Stimulated activated CD4-positive, alpha-beta T cell treated with anti-CD3 and anti-CD28 coated beads, Interleukin-4, amount 100 ng/mL, for 4 hours (primary cell): ENCODE results near the gene RIC8B.

Experiments used
- DNase-seq, 2 experiments: peaks; one replicate each; pipeline ENCODE4 v3.0.0-alpha.2; 2020

RIC8B gene

DNA sequence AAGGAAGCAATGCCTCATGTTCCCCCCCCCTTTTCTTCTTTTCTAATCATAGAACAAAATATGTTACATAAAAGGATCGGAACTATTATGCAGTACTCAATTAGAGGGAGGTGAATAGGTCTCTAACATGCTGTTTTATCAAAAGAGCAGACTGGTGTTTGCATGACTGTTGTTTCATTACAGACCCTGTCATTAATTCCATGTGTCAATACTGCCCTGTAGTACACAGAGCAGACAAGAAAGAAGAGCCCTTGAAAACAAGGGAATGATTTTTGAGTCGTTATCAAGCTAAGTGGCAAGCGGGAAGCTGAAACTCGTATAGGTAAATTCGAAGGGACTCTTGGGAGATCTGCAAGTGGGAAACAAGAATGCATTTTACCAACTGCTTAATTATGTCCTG, 104.3 kb downstream of the RIC8B start:
- no peak for DNase-seq

DNA sequence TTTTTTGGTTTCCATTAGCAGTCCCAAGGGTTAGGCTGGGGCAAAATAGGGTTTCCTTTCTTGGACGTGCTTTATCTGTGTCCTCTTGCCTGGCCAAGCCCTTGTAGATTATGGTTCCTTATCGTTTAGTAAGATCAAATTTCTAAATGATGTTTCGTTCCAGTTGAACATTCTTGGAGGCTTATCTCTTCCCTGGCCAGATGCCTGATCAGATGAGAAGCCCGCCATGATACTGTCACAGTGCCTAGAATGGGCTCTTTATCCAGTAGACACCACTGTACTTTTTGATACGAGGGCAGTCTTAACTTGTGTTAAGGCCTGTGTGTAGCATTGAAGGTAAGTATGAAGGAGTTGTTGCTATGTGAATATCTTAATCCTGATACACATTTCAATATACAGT, 105.1 kb downstream of the RIC8B start:
- no peak for DNase-seq

DNA sequence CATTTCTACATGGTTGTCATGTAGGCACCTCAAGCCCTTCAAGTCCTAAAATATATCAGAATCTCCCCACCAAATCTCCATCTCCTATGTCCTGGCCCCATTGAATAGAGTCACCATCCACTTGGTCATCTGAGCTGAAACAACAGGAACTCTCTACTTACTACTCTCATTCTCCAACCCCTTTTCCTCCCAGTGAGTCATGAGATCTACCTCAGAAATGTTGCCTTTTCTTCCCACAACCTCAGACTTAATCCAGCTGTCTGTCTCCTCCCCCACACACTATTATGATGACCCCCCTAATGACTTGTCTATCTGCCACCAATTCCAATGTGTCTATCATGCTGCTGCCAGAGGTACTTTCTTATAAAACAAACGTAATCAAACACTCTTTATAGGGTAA, 108.9 kb downstream of the RIC8B start:
- no peak for DNase-seq

DNA sequence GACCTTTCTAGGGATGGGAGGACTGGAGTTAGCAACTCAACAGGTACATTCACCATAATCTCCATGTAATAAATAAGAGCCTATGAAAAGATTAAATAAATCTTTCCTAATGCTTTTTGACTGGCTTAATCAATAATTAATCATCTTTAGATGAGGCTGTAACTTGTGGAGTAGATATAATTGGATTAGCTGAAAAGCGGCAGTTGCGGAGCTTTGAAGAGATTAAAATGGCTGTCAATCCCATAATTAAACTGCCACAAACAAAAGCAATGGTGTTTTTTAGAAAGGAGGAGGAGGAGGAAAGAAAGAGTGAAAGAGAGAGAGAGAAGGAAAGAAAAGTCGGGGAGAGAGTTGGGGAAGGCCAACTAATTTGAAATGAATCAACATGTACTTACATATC, 110.5 kb downstream of the RIC8B start:
- DNase-seq: no peak

DNA sequence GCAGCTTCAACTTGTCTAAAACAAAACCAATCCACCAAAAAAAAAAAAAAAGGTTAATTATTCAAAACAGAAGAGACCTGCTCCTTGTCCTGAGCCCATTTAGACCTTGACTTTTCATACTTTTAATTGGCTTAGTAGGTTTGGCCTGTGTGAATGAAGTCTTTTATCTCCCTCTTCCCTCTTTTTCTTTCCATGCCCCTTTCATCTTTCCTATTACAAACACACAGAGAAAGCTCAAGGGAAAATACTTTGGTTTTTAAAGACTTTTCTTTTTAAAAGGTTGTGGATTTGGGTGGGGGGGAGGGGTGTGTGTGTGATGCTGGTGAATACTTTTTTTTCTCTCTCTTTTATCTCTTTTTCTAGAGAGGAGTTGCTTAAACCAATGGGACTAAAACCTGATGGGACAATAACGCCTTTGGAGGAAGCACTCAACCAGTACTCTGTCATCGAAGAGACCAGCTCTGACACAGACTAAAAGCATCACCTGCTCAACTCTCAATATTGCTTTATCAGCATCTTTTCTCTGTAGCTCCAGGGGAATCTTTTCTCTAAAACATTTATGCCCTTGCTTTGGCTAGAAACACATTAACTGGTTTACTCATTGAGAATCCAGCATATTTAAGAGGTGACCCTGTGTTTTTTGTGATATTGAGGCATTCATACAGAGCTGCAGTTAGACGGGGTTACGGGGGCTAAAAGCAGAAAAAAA, 111.2 kb downstream of the RIC8B start:
- no peak for DNase-seq

DNA sequence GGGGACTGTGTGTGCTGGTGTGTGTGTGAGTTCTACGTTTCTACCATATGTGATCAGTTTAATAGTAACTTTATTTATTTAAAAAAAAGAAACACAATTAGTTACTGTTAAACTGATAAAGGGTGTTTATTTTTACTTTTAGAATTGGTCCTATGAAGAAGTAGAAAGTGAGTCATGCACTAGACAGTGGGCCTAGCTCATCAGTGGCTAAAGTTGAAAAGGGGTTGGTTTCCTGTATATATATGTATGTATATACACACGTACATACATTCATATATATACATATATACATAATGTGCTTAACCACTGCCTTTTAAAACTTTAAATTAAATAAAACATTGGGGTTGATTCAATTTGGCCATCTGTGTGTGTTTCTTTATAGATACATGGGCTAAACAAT, 112.5 kb downstream of the RIC8B start:
- DNase-seq: no peak

DNA sequence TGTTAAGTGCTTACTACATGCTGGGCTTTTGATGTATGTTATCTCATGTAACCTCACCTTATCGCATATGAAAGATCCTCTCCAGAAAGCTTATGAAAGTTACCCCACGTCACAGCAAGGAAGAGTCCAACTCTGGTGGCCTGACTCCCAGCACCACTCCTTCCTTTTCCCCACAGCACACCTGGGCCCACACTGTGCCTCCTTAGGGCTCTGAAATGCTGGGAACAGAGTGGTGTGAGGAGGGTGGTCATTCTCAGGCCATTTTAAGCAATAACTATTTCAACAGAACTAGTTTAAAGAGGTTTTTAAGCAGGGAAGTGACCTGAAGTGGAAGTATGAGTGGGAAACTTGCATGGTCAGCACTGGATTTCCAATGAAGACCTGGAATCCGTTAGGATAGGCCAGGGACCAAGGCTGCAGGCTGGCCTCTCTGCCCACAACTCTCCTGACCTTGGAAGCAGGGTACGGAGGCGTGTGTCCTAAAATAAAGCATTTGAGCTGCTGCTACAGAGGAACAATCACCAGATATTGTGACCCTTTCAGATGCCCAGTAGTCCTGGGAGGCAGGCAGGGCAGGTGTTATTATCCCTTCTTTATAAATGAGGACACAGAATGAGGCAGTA, 114.0 kb downstream of the RIC8B start:
- no peak for DNase-seq

DNA sequence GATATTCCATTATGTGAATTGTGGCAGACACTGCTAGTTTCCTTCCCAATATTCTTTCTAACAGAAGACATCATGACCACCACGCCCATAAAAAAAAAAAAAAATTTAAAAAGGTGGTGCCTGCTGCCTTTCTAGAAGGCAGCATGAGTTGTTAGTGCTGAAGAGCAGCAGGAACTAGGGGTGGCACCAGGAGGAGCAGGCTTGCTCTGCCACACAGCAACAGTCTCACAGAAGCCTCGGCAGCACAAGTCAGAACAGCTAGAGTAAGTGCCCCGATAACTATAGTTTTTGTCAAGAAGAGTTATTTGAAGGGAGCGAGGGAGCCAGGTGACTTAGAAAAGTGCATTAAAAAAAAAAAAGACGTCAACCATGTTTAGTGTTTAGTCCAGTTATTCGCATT, 114.8 kb downstream of the RIC8B start:
- DNase-seq: no peak

DNA sequence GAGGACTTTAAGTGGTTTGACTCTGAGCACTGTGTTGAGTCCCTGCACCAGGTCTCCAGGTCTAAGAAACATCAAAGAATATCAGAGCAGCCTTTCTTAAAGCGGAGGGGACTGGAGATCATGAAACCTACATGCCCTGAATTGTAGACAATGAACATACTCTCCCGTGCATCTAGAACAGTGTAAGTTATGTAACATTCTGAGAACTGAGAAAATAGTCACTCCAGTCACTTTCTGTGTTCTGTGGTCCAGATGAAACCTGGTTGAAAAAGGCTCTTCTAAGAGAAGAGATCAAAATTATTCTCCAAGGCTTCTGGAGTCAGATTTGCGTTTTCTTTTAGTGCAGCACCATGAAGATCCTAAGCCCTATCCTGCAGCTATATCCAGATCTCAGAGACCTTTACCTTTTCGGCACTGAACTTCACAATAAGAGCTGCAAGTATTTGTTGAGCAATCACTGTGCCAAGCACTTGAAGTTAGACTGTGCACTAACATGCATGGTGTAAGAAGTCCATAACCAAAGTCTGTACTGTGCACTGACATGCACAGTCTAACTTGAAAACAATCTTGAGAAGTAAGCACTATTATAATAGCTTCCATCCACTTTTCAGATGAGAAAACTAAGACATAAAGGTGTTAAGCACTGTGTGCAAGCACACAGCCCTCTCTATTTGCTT, 115.6 kb downstream of the RIC8B start:
- DNase-seq: no peak

DNA sequence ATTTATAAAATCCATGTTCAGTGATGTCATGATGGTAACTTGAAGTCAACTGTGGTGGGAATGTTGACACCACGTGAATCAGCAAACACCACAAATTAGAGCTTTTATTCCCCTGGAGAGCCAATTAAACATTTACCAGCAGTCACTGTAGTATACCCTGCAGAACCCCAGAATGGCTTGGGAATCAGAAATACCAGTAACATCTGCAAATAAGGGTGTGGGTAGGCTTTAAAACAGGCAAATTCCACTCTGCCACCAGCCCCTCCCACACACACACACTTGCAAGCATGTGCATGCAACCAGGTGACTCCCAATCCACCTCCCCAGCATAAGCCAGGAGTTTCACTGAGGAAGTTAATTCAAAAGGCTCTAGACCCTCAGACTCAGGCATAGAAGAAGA, 117.6 kb downstream of the RIC8B start:
- no peak for DNase-seq

DNA sequence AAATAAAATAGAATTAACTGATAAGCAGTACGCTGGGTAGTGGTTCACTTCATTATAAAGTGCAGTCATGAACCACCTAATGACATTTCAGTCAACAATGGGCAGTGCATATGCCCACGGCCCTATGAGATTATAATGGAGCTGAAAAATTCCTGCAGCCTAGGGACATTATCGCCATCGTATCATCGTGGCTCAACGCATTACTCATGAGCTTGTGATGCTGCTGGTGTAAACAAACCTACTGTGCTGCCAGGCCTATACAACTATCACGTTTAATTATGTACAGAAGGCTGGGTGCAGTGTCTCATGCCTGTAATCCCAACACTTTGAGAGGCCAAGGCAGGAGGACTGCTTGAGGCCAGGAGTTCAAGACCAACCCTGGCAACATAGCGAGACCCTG, 119.0 kb downstream of the RIC8B start:
- no peak for DNase-seq

DNA sequence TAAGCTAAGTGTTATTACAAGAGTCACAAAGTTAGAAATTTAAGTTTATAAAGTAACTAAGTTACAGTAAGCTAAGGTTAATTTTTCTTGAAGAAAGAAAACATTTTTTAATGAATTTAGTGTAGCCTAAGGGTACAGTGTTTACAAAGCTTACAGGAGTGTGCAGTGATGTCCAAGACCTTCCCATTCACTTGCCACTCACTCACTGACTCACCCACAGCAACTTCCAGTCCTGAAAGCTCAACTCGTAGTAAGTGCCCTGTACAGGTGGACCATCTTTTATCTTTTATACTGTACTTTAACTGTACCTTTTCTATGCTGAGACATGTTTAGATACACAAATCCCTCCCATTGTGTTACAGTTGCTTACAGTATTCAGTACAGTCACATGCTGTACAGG, 120.3 kb downstream of the RIC8B start:
- no peak for DNase-seq

DNA sequence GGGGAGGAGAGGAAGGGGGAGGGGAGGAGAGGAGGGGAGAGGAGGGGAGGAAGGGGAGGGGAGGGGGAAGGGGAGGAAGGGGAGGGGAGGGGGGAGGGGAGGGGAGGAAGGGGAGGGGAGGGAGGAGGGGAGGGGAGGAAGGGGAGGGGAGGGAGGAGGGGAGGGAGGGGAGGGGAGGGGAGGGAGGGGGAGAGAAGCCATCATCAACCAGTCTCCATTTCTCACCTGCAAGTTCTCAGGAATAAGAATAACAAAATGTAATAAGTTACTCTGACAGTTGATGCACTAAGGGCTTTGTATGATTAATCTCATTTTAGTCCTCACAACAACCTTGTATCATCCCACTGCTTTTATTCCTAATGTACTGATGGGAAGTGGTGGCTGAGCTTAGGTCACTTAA, 122.1 kb downstream of the RIC8B start:
- no peak for DNase-seq

DNA sequence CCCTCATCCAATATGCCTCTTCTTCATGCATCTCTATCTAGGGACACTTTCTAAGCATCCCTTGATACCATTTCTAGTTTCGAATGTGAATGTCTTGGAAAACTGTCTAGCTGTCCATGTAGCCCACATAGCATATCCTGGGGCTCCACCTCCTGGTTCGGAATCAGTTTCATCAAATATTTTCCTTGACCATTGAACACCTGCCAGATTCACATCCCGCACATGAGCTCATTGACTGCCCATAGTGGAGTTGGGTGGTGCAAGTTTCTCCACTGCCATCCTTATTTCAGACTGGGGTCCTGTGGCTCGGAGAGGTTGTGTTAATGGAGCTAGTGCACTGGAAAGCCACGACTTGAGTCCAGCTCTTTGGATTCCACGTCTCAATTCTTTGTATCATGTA, 122.6 kb downstream of the RIC8B start:
- no peak for DNase-seq

DNA sequence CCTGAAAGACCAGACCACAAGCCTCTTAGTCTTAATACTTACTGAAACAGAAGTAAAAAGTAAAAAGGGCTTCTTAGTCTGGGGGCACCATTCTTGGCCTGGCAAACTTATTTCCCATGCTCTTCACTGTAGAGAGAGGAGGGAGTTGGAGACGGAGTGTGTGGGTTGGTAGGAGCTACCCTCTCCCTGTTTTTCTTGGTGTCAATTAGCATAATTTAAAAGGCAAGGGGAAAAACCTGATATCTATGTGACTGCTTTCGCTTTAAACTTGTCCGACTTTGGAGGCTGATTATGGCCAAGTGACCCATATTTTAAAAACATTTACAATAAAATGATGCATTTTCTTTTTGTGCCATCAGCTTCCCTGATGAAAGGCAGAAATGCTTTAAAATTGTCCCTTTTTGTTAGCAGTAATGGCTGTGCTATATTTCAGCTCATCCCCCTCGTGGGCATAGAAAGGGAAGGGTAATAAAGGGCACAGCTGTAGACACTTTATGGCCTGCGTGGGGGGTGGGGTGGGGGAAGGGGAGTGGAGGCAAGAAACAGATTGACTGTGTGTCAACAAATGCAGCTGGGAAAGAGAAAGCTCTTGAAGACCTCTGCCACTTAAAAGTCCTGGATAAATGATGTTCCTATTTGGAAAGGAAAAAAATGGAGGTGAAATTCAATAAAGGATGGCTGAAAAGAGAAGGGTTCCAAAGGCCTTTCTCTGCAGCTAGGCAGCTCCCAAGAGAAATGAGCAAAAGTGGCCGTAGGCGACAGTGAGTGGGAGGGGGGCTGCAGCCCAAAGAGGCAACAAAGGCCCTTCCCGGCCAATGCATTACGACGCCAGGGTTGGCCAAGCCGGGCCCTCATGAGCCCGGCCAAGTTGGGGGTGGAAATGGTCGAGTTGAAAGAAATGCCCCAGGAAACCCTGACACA, 123.8 kb downstream of the RIC8B start:
- no peak for DNase-seq

DNA sequence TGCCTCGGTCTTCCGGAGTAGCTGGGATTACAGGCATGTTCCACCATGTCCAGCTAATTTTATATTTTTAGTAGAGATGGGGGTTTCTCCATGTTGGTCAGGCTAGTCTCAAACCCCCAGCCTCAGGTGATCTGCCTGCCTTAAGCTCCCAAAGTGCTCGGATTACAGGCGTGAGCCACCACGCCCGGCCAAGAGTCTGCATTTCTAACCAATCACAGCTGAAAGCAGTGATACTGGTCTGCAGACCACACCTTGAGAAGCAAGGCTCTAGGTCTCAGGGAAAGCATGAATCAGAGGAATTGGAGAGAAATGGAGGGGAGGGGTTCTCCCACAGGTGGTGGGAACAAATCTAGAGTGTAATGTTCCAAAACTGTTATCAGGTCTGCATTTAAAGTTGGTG, 126.1 kb downstream of the RIC8B start:
- DNase-seq: no peak

DNA sequence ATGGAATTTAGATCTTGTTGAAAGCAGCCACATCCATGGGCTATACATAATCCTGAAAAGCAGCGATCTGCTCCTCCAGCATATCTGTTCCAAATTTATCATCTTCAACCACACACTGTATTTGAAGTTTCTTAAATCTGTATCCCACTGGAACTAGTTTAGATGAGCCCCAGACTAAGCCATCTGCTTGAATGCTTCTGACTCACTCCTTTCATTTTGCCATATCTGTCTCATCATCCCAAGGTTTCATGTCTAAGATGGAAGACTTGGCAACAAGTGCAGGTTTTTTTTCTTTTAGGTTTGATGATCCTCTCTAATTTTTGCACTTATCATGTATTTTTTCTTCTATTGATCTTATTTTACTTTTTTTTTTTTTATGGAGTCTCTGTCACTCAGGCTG, 126.8 kb downstream of the RIC8B start:
- DNase-seq: no peak

DNA sequence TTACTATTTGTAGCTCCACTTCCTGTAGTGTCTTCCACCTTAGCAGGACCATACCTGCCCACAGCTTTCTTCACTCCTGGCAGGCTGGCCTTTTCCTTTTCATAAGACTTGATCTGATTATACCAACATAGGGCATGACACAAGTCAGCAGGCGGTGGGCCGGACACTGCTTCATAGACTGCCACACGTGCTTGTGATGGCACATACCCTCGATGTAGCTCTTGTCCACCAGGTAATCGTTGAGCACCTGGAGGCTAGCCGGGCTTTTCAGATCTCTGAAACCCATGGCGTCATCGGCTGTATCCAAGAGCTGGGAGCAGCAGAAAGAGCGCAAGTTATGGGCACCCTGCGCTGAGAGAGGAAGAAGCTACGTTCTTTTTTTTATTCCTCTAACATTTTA, 127.6 kb downstream of the RIC8B start:
- no peak for DNase-seq

DNA sequence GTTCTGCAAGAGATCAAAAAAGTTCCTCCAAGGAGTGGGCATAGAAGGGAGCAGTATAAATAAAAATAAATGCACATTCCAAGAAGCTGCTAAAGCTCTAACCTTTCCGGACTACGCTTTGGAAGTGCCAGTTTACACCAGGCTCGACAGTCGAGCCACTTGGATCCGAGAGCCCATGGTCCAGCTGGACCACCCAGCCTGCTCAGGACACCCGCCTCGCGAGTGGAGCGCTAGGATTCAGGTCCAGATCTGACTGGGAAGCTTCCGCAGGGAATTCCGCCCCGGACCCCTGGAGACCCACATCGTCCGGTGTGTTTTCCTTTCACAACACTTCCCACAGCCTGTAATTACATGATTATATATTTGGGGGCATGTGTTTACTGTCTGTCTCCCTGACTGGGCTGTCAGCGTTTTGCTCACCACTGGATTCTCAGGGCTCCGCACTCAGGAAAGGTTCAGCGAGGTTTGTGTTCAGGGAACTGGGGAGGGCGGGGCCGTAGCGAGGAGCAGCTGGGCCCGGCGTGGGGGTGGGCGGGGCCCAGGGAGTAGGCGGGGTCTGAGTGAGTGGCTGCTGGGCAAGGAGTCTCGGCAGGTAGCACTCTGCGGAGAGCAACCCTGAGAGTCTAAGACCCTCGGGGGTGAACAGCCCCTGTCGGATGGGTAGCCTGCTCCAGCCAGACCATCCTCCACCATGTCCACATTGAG, 128.9 kb downstream of the RIC8B start:
- DNase-seq: peak; percentile 71 to 75

DNA sequence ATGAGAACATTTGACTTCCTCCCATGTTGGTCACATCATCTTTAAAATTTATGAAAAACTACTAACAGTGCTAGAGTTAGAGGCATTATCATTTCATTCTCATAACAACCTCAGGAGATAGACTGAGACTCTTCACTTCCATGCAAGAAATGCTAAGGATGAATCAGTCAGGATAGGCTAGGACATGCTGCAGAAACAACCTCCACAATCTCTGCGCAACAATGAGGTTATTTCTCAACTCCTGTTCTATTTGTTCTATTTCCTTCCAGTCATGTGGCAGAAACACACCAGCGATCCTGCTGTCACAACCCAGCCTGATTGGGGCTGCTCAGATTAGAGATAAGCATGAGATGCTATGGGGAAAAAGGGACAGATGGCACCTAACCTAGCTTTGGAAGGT, 132.2 kb downstream of the RIC8B start:
- no peak for DNase-seq

DNA sequence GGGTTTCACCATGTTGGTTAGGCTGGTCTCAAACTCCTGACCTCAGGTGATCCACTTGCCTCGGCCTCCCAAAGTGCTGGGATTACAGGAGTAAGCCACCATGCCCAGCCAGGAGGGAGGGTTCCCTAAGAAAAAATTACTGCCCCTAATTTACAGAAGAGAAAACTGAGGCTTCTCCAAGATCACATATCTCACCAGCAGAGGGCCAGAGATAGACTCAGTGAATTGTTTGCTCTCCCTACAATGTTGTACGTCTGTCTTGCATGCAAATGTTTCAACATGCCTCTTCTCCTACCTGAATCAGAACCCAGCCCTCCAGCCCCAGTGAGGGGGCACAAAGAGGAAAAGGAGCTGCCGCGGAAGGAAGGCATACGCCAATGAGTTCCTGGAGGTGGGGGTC, 132.9 kb downstream of the RIC8B start:
- no peak for DNase-seq

DNA sequence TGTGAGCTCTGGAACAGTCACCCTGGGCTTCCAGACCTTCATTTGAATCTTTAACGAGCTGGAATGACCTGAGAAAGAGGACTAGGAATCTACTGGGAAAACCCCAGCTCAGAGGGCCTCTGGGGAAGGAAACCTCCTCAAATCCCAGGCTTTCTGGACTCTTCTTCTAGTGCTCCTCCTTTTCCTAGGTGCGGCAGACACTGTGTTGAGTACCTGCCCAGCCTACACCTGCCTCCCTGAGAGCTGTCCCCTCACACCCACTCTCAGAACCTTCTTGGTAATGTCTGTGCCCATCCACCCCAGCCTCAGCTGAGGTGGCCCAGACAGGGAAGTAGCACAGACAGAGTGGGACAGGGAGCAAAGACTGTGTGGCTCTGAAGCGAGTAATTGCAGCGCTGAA, 133.4 kb downstream of the RIC8B start:
- no peak for DNase-seq

DNA sequence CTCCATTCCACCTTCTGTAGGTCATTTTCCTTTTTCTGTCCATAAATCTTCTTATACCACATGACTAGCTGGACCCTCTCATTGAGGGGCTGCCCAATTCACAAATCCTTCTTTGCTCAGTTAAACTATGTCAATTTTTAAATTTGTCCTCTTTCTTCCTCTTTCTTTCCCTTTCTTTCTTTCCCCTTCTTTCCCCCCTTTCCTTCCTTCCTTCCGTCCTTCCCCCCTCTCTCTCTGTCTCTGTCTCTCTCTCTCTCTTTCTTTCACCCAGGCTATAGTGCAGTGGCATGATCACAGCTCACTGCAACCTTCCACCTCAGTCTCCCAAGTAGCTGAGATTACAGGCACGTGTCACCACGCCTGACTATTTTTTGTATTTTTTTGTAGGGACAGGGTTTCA, 134.1 kb downstream of the RIC8B start:
- no peak for DNase-seq
